SH-SY5Y (cell line): ENCODE measurements around the gene PTTG1IP.

ENCODE experiments used
- GATA2 ChIP-seq: IDR thresholded peaks from 2 replicates; pipeline ENCODE4 v1.6.1; 2011; ENCODE audit warnings: mild to moderate bottlenecking, low read depth, low read length
- GATA3 ChIP-seq: IDR thresholded peaks from 2 replicates; pipeline ENCODE4 v1.6.1; 2011; ENCODE audit warnings: low read depth, mild to moderate bottlenecking, low read length, moderate library complexity

- TF ChIP-seq GATA2, result no peak
- TF ChIP-seq GATA3, result no peak
Observed at GRCh38 chr21:44895859-44896258, 22.4 kb upstream of the PTTG1IP start.
